SK-N-SH (cell line): ENCODE results near the gene ZNF407. TPM values are rescaled to one million over a fixed set of nuclear protein-coding genes. Genes with fewer than 3 reads are reported as not detected.

Experiments
- CTCF ChIA-PET: fragments of 300-600, 350-600 bp; formaldehyde crosslinking; extraction: SDS; loops from one replicate; lab custom pipeline; 2021; lab: Yijun Ruan, JAX
- POLR2A ChIA-PET: fragments of 350-600 bp; sonication (Branson Sonifier 250); formaldehyde crosslinking; extraction: SDS; loops from one replicate; lab custom pipeline; 2020; ENCODE audit warnings: antibody characterized with exemption, inconsistent platforms; lab: Yijun Ruan, JAX
- DNase-seq: peaks from one replicate; pipeline ENCODE4 v3.0.0; 2012
- H2AFZ ChIP-seq: fragments of 200-600 bp; sonication (generic); 2 replicates; pipeline ENCODE4 v1.8.1; 2016; ENCODE audit warnings: antibody characterized with exemption, mild to moderate bottlenecking, low read depth
- H3F3A ChIP-seq: fragments of 200-600 bp; sonication (generic); replicated peaks from 2 replicates; pipeline ENCODE3; 2016; ENCODE audit warnings: antibody characterized with exemption, mild to moderate bottlenecking; ENCODE audit not compliant: insufficient read depth
- H3K27ac ChIP-seq, 2 experiments: fragments of 200-500 bp in 1 of 2; fragments of 200-600 bp in 1 of 2; sonication (Bioruptor generic) in 1 of 2; sonication (generic), shearing (Covaris generic) in 1 of 2; 2 replicates each; pipeline versions ENCODE4 v1.5.1 to v1.6.1; 2014 to 2016; ENCODE audit warnings: low read depth in 2 of 2, inconsistent platforms in 1 of 2, low read length in 1 of 2, mild to moderate bottlenecking in 1 of 2, mixed read lengths in 1 of 2
- H3K27me3 ChIP-seq: fragments of 200-600 bp; sonication (generic), shearing (Covaris generic); 2 replicates; pipeline ENCODE4 v1.6.1; 2016; ENCODE audit warnings: mixed run types; ENCODE audit not compliant: insufficient read depth
- H3K36me3 ChIP-seq, 2 experiments: fragments of 200-500 bp in 1 of 2; fragments of 200-600 bp in 1 of 2; sonication (Bioruptor generic) in 1 of 2; sonication (generic) in 1 of 2; replicated peaks in 1 of 2; 2 replicates each; pipeline versions ENCODE3 to v1.5.1; 2014 to 2016; ENCODE audit warnings: low read length in 1 of 2, mild to moderate bottlenecking in 1 of 2; ENCODE audit not compliant: insufficient read depth in 2 of 2, control insufficient read depth in 1 of 2
- H3K4me1 ChIP-seq, 2 experiments: fragments of 200-500 bp in 1 of 2; fragments of 200-600 bp in 1 of 2; sonication (Bioruptor generic) in 1 of 2; sonication (generic), shearing (Covaris generic) in 1 of 2; 2 replicates each; pipeline versions ENCODE4 v1.5.1 to v1.6.1; 2014 to 2016; ENCODE audit warnings: low read depth in 1 of 2, low read length in 1 of 2, mixed run types in 1 of 2; ENCODE audit not compliant: insufficient read depth in 2 of 2, control insufficient read depth in 1 of 2
- H3K4me2 ChIP-seq: fragments of 200-600 bp; sonication (generic), shearing (Covaris generic); 2 replicates; pipeline ENCODE4 v1.6.1; 2017; ENCODE audit warnings: mixed run types
- H3K4me3 ChIP-seq, 2 experiments: fragments of 200-500 bp in 1 of 2; fragments of 200-600 bp in 1 of 2; sonication (Bioruptor generic) in 1 of 2; sonication (generic), shearing (Covaris generic) in 1 of 2; 2 replicates each; pipeline versions ENCODE4 v1.5.1 to v1.8.1; 2014 to 2016; ENCODE audit warnings: low read depth in 2 of 2, inconsistent platforms in 1 of 2, low read length in 1 of 2, mild to moderate bottlenecking in 1 of 2, mixed read lengths in 1 of 2, moderate library complexity in 1 of 2
- H3K79me2 ChIP-seq: fragments of 200-600 bp; sonication (generic); 2 replicates; pipeline ENCODE4 v1.8.1; 2017; ENCODE audit warnings: mild to moderate bottlenecking; ENCODE audit not compliant: insufficient read depth
- H3K9ac ChIP-seq: fragments of 200-600 bp; sonication (generic); 2 replicates; pipeline ENCODE4 v1.6.1; 2017; ENCODE audit warnings: mixed run types
- H3K9me2 ChIP-seq: fragments of 200-600 bp; sonication (generic); 2 replicates; pipeline ENCODE4 v1.6.1; 2017; ENCODE audit warnings: mixed run types
- H3K9me3 ChIP-seq: fragments of 200-600 bp; sonication (generic); 2 replicates; pipeline ENCODE4 v1.6.1; 2017; ENCODE audit warnings: mixed run types, mild to moderate bottlenecking, moderate library complexity
- H4K20me1 ChIP-seq: fragments of 200-600 bp; sonication (generic); 2 replicates; pipeline ENCODE4 v1.6.1; 2017; ENCODE audit warnings: mild to moderate bottlenecking, mixed run types; ENCODE audit not compliant: insufficient read depth
- CHD2 ChIP-seq: fragments of 150-350 bp; IDR thresholded peaks from 2 replicates; pipeline ENCODE4 v1.6.1; 2018; ENCODE audit warnings: low read length; ENCODE audit not compliant: partially characterized antibody
- EP300 ChIP-seq, 2 experiments: IDR thresholded peaks; 2 replicates each; pipeline versions ENCODE4 v1.4.0 to v1.6.1; 2012; ENCODE audit warnings: borderline replicate concordance in 1 of 2, low read depth in 1 of 2, low read length in 1 of 2
- EZH2phosphoT487 ChIP-seq: fragments of 200-600 bp; sonication (generic); IDR thresholded peaks from 2 replicates; pipeline ENCODE4 v1.6.1; 2017; ENCODE audit warnings: low read depth, mixed run types, mild to moderate bottlenecking, antibody characterized with exemption, moderate library complexity, borderline replicate concordance
- FOSL2 ChIP-seq: IDR thresholded peaks from 2 replicates; pipeline ENCODE4 v1.4.0; 2012; ENCODE audit warnings: low read depth, mild to moderate bottlenecking, moderate library complexity, borderline replicate concordance
- FOXM1 ChIP-seq: IDR thresholded peaks from 2 replicates; pipeline ENCODE4 v1.4.0; 2012; ENCODE audit warnings: low read depth, mild to moderate bottlenecking
- IRF3 ChIP-seq: fragments of 150-350 bp; IDR thresholded peaks from 2 replicates; pipeline ENCODE4 v1.6.1; 2016; ENCODE audit warnings: mild to moderate bottlenecking, low read depth, low read length
- JUND ChIP-seq: IDR thresholded peaks from 2 replicates; pipeline ENCODE4 v1.4.0; 2012
- MAX ChIP-seq: IDR thresholded peaks from 2 replicates; pipeline ENCODE4 v1.4.0; 2012; ENCODE audit warnings: low read depth
- MEF2A ChIP-seq: IDR thresholded peaks from 2 replicates; pipeline ENCODE4 v1.4.0; 2012; ENCODE audit warnings: low read depth, borderline replicate concordance
- MXI1 ChIP-seq: IDR thresholded peaks from 2 replicates; pipeline ENCODE4 v1.6.1; 2012; ENCODE audit warnings: mild to moderate bottlenecking, low read depth, low read length, improper control_type of control experiment
- POLR2AphosphoS5 ChIP-seq: IDR thresholded peaks from 2 replicates; pipeline ENCODE4 v1.6.1; 2012; ENCODE audit warnings: low read depth, low read length
- REST ChIP-seq: IDR thresholded peaks from 2 replicates; pipeline ENCODE4 v1.6.1; 2012; ENCODE audit warnings: mild to moderate bottlenecking, low read depth, low read length, moderate library complexity
- RFX5 ChIP-seq: IDR thresholded peaks from 2 replicates; pipeline ENCODE4 v1.6.1; 2012; ENCODE audit warnings: mild to moderate bottlenecking, improper control_type of control experiment, low read length
- SIN3A ChIP-seq: IDR thresholded peaks from 2 replicates; pipeline ENCODE4 v1.6.1; 2012; ENCODE audit warnings: low read depth, mild to moderate bottlenecking, low read length, moderate library complexity, borderline replicate concordance
- SMC3 ChIP-seq: IDR thresholded peaks from 2 replicates; pipeline ENCODE4 v1.6.1; 2012; ENCODE audit warnings: low read depth, low read length, improper control_type of control experiment
- TCF12 ChIP-seq: IDR thresholded peaks from 2 replicates; pipeline ENCODE4 v1.4.0; 2012
- TEAD4 ChIP-seq: IDR thresholded peaks from 2 replicates; pipeline ENCODE4 v1.4.0; 2012; ENCODE audit warnings: mild to moderate bottlenecking, borderline replicate concordance; ENCODE audit not compliant: insufficient read depth
- USF2 ChIP-seq: fragments of 150-350 bp; IDR thresholded peaks from 2 replicates; pipeline ENCODE4 v1.6.1; 2017; ENCODE audit warnings: antibody characterized with exemption, low read length, low read depth, borderline replicate concordance
- ZBTB33 ChIP-seq: IDR thresholded peaks from 2 replicates; pipeline ENCODE4 v1.4.0; 2012; ENCODE audit warnings: low read depth, borderline replicate concordance
- WGBS: methylation state at CpG from one replicate; pipeline ENCODE4 v1.1.6; 2017; ENCODE audit warnings: low lambda C conversion rate; 5-methylcytosine and 5-hydroxymethylcytosine counted together
- polyA plus RNA-seq, 3 experiments: library from polyadenylated mRNA; depleted of rRNA; stranded (reverse); fragments of >200 nt; gene quantifications; 2 replicates each; pipeline ENCODE4 v1.2.3, GENCODE V29; 2012

Gene ZNF407
- polyA plus RNA-seq, 1 of the 3 experiments (the other 2 are of a cell fraction): 2.6 TPM

- H3K27me3 ChIP-seq: no peaks in the 10 kb centered on the region
- no peak overlapping the region for H2AFZ ChIP-seq
- WGBS: 95% methylated on average over 1 of the region's 1 CpG
- H3K9ac ChIP-seq: no peak overlapping the region
- H3K79me2 ChIP-seq: no peaks in the 10 kb centered on the region; the same call in 1 of the 2 replicates
- peaks cover 0 to 9% of the 10 kb centered on the region in 2 experiments for H3K36me3 ChIP-seq
- ChIA-PET POLR2A (no interaction called here), CTCF (interaction anchor here (0.5 kb wide), 1 partner anchor 153 kb away, joined by 4 read pairs; no protein-coding TSS in a partner anchor)
- no peak overlapping the region for H3K4me2 ChIP-seq
- DNase-seq: no peak
- no peaks in the 10 kb centered on the region for H3K9me2 ChIP-seq
- no peaks in the 10 kb centered on the region for H3K4me1 ChIP-seq
- TF ChIP-seq SIN3A (no peak), IRF3 (no peak), REST (no peak), FOXM1 (no peak), MEF2A (no peak), EZH2phosphoT487 (no peak), SMC3 (no peak), RFX5 (no peak), MXI1 (no peak), ZBTB33 (no peak), FOSL2 (no peak), JUND (no peak), TCF12 (no peak), MAX (no peak), EP300 (IDR thresholded peaks at IDR 0.05; ENCODE audit: borderline replicate concordance in 1 of 2, low read depth in 1 of 2, low read length in 1 of 2) (no peak), CHD2 (no peak), USF2 (no peak), TEAD4 (no peak), POLR2AphosphoS5 (no peak)
- no peak overlapping the region for H3K4me3 ChIP-seq
- H3F3A ChIP-seq: peaks cover 2% of the 10 kb centered on the region
- H4K20me1 ChIP-seq: no peaks in the 10 kb centered on the region
- no peaks in the 10 kb centered on the region for H3K9me3 ChIP-seq
- H3K27ac ChIP-seq: no peak overlapping the region
Measured at GRCh38 chr18:74965682-74966081, 368.0 kb downstream of the ZNF407 start.
